MM.1S (cell line): ENCODE measurements around the gene ATAD1.

Experiments used
- DNase-seq: peaks from one replicate; pipeline ENCODE4 v3.0.0-alpha.2; 2015
- H2AFZ ChIP-seq: fragments of 300-600 bp; sonication (generic); 2 replicates; pipeline ENCODE4 v1.6.0; 2016; ENCODE audit warnings: antibody characterized with exemption, low read length
- H3F3A ChIP-seq: fragments of 300-600 bp; sonication (generic); 2 replicates; pipeline ENCODE4 v1.6.1; 2016; ENCODE audit warnings: mild to moderate bottlenecking, antibody characterized with exemption, low read length, moderate library complexity, mixed read lengths; ENCODE audit not compliant: insufficient read depth
- H3K27ac ChIP-seq: fragments of 300-600 bp; sonication (generic); 2 replicates; pipeline ENCODE4 v1.5.1; 2016; ENCODE audit warnings: mild to moderate bottlenecking, low read length
- H3K27me3 ChIP-seq: fragments of 300-600 bp; sonication (generic); replicated peaks from 2 replicates; pipeline ENCODE4 v1.6.0; 2016; ENCODE audit warnings: low read length; ENCODE audit not compliant: insufficient read depth
- H3K36me3 ChIP-seq: fragments of 300-600 bp; sonication (generic); replicated peaks from 2 replicates; pipeline ENCODE4 v1.6.1; 2016; ENCODE audit warnings: mild to moderate bottlenecking, low read length, mixed read lengths; ENCODE audit not compliant: insufficient read depth
- H3K4me1 ChIP-seq: fragments of 300-600 bp; sonication (generic); 2 replicates; pipeline ENCODE4 v1.6.1; 2016; ENCODE audit warnings: low read length, mixed read lengths
- H3K4me2 ChIP-seq: fragments of 300-600 bp; sonication (generic); 2 replicates; pipeline ENCODE4 v1.6.0; 2016; ENCODE audit warnings: low read depth, low read length
- H3K4me3 ChIP-seq: fragments of 300-600 bp; sonication (generic); 2 replicates; pipeline ENCODE4 v1.5.1; 2016; ENCODE audit warnings: low read length, mixed read lengths
- H3K79me2 ChIP-seq: fragments of 300-600 bp; sonication (generic); 2 replicates; pipeline ENCODE4 v1.6.1; 2016; ENCODE audit warnings: mixed run types, low read length, mixed read lengths
- H3K9ac ChIP-seq: fragments of 300-600 bp; sonication (generic); 2 replicates; pipeline ENCODE4 v1.6.1; 2016; ENCODE audit warnings: low read length, mixed read lengths
- H3K9me2 ChIP-seq: fragments of 300-600 bp; sonication (generic); replicated peaks from 2 replicates; pipeline ENCODE4 v1.6.1; 2016; ENCODE audit warnings: mild to moderate bottlenecking, low read length, mixed read lengths; ENCODE audit not compliant: insufficient read depth
- H3K9me3 ChIP-seq: fragments of 300-600 bp; sonication (generic); replicated peaks from 2 replicates; pipeline ENCODE4 v1.6.1; 2016; ENCODE audit warnings: mild to moderate bottlenecking, low read length, mixed read lengths; ENCODE audit not compliant: insufficient read depth
- H4K20me1 ChIP-seq: fragments of 300-600 bp; sonication (generic); 2 replicates; pipeline ENCODE4 v1.6.1; 2016; ENCODE audit warnings: mild to moderate bottlenecking, low read length, moderate library complexity, mixed read lengths; ENCODE audit not compliant: insufficient read depth
- CTCF ChIP-seq: fragments of 300-600 bp; sonication (generic); IDR thresholded peaks from 2 replicates; pipeline ENCODE4 v1.5.1; 2016; ENCODE audit warnings: antibody characterized with exemption, low read length, mixed read lengths
- EZH2 ChIP-seq: fragments of 300-600 bp; sonication (generic); optimal IDR thresholded peaks from 2 replicates; pipeline ENCODE3; 2017; ENCODE audit warnings: low read depth, mild to moderate bottlenecking, antibody characterized with exemption, low read length, mixed read lengths
- EZH2phosphoT487 ChIP-seq: fragments of 300-600 bp; sonication (generic); IDR thresholded peaks from 2 replicates; pipeline ENCODE4 v1.6.1; 2018; ENCODE audit warnings: antibody characterized with exemption, low read length

The ATAD1 gene

GRCh38 chr10:87790185-87790584 lies 27.8 kb downstream of the ATAD1 start:
- Histone ChIP-seq H4K20me1 (no peaks in the 10 kb centered on the region), H3K4me2 (no peak overlapping the region), H3K9me3 (no peaks in the 10 kb centered on the region), H3K36me3 (peaks cover 3% of the 10 kb centered on the region; the same call in 1 of the 2 replicates), H3K79me2 (peaks cover 45% of the 10 kb centered on the region), H3K9ac (no peak overlapping the region), H3K9me2 (no peaks in the 10 kb centered on the region), H3F3A (no peaks in the 10 kb centered on the region; the same call in 1 of the 2 replicates), H3K27me3 (no peaks in the 10 kb centered on the region), H3K27ac (no peak overlapping the region), H3K4me1 (no peaks in the 10 kb centered on the region), H3K4me3 (no peak overlapping the region), H2AFZ (no peak overlapping the region)
- no peak for TF ChIP-seq EZH2phosphoT487
- TF ChIP-seq CTCF = no peak
- no peak for TF ChIP-seq EZH2
- DNase-seq = no peak

GRCh38 chr10:87786421-87786820 lies 31.6 kb downstream of the ATAD1 start:
- no peaks in the 10 kb centered on the region for H3K9me3 ChIP-seq
- no peaks in the 10 kb centered on the region for H4K20me1 ChIP-seq
- no peak overlapping the region for H2AFZ ChIP-seq
- H3K27ac ChIP-seq = no peak overlapping the region
- no peaks in the 10 kb centered on the region for H3K9me2 ChIP-seq
- no peaks in the 10 kb centered on the region for H3K27me3 ChIP-seq
- TF ChIP-seq CTCF = no peak
- DNase-seq = no peak
- H3K4me2 ChIP-seq = no peak overlapping the region
- H3K4me3 ChIP-seq = no peak overlapping the region
- H3F3A ChIP-seq = no peaks in the 10 kb centered on the region; the same call in 1 of the 2 replicates
- H3K4me1 ChIP-seq = no peaks in the 10 kb centered on the region
- peaks cover 32% of the 10 kb centered on the region for H3K79me2 ChIP-seq
- no peak overlapping the region for H3K9ac ChIP-seq
- H3K36me3 ChIP-seq = peaks cover 7% of the 10 kb centered on the region; the same call in 1 of the 2 replicates

- no peaks in the 10 kb centered on the region; the same call in 1 of the 2 replicates for H3F3A ChIP-seq
- DNase-seq = no peak
- H3K9me2 ChIP-seq = no peaks in the 10 kb centered on the region
- no peak overlapping the region for H2AFZ ChIP-seq
- H3K4me2 ChIP-seq = no peak overlapping the region
- TF ChIP-seq EZH2phosphoT487 (no peak), EZH2 (no peak), CTCF (no peak)
- H3K27ac ChIP-seq = no peak overlapping the region
- H3K4me1 ChIP-seq = no peaks in the 10 kb centered on the region
- peaks cover 28% of the 10 kb centered on the region for H3K79me2 ChIP-seq
- no peak overlapping the region for H3K4me3 ChIP-seq
- H3K9ac ChIP-seq = no peak overlapping the region
- no peaks in the 10 kb centered on the region for H4K20me1 ChIP-seq
- H3K27me3 ChIP-seq = no peaks in the 10 kb centered on the region
- peaks cover 7% of the 10 kb centered on the region; the same call in 1 of the 2 replicates for H3K36me3 ChIP-seq
- H3K9me3 ChIP-seq = no peaks in the 10 kb centered on the region
Observed at GRCh38 chr10:87782721-87783120, 35.3 kb downstream of the ATAD1 start.
